H4 (cell line): ENCODE results near the gene SFMBT2. TPM values are rescaled to one million over a fixed set of nuclear protein-coding genes. Genes with fewer than 3 reads are reported as not detected.
"Not testable (repeated sequence)": the region's sequence is repeated elsewhere in the genome, so short reads cannot be mapped to it uniquely, and the experiment has no call there.

Experiments used
- DNase-seq: peaks from one replicate; pipeline ENCODE4 v3.0.0-alpha.2; 2015; ENCODE audit warnings: low spot score
- total RNA-seq: library from RNA; depleted of rRNA; stranded (reverse); fragments of >200 nt; shearing (Covaris generic); gene quantifications from 2 replicates; pipeline ENCODE4 v1.2.3, GENCODE V29; 2014

Gene SFMBT2
- total RNA-seq, 1 experiment from 2014 or later, result 0.85 TPM

- DNase-seq, result no peak
These were observed 185.7 kb downstream of the SFMBT2 start for GRCh38 chr10:7225133-7225532.

DNA sequence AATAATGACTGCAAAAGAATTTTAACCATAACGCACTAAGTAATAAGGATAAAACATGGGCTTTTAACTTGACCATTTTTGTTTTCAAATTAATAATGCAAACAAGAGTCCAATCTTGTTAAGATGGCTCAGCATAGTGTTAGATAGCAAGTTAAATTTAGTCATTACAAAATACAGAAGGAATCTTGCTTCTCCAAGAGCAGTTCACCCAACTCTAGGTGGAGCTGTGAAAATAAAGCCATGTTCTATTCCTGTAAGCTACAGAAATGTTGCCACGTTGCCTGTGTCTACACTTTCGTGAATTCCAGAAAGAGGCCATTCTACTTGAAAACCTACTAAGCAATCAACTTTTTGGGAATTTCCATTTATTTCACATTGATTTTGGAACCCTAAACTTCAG lies 191.9 kb downstream of the SFMBT2 start:
- DNase-seq, result no peak

DNA sequence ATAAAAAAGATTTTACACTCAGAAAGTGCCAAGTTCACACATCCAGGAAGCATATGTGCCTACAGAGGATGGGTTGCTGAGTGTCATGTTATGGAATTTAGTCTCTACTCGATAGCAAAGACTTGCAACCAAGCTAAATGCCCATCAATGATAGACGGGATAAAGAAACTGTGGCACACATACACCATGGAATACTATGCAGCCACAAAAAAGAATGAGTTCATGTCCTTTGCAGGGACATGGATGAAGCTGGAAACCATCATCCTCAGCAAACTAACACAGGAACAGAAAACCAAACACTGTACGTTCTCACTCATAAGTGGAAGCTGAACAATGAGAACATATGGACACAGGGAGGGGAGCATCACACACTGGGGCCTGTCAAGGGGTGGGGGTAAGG lies 198.1 kb downstream of the SFMBT2 start:
- DNase-seq, result not testable (repeated sequence)

DNA sequence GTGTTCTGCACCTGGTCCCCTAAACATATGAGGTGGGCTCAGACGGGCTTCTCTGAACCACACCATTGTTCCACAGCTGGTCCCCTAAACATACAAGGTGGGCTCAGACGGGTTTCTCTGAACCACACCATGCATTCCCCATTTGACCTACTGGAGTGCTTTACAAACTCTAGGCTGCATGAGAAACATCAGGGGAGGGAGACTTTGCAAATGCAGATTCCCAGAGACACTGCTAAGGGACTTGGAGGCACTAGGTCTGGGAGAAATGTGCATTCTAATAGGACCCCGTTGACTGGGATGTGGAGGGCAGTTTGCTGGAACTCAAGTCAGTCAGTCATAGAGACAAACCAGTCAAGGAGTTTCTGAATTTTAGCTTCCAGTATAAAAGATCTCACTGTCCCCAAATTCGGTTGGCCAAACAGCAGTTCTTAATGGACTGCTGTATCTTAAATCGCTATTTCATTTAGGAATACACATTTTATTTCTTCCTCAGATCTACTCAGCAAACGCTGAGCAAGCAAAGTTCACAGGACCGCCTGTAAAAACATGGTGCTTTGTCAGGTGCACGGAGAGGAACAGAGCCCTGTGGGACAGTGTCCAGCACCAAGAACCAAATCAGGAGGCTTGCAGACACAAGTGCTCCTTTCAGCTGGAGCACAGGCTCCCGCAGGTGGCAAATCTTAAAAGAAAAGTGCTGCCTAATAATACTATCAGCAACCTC lies 198.8 kb downstream of the SFMBT2 start:
- DNase-seq, result no peak

DNA sequence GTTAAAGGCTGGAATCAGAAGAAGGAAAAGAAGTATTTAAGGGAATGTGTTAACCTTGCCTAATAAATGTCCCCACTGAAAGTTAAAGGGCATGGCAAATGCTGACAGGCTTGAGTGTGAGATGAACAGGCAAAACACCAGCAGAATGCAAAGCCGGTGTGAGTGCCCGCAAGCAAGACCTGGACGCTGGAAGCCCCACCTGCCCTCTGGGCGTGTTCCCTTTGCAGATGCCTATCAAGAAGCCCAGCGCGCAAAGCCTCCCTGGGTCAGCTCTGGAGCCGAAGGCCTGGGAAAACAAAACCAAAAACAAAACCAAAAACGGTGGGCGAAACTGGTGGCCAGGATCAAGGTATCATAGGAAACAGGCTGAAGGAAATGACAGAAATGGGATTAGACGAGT lies 200.3 kb downstream of the SFMBT2 start:
- DNase-seq, result no peak

DNA sequence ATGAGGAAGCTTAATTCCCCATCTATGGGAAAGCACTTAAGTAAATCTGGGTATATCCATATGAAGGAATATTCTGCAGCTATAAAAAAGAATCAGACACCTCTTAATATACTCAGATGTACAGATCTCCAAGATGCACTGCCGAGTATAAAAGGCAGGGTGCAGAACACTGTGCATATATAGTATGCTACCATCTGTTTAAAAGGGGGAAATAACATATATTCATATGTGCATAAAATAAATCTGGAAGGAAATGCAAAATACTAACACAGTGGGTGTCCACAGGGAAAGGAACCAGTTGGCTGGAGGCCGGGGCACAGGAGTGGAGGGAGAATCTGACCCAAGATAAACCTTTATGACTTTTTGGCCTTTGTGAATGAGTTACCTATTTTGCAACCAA lies 201.4 kb downstream of the SFMBT2 start:
- no peak for DNase-seq

DNA sequence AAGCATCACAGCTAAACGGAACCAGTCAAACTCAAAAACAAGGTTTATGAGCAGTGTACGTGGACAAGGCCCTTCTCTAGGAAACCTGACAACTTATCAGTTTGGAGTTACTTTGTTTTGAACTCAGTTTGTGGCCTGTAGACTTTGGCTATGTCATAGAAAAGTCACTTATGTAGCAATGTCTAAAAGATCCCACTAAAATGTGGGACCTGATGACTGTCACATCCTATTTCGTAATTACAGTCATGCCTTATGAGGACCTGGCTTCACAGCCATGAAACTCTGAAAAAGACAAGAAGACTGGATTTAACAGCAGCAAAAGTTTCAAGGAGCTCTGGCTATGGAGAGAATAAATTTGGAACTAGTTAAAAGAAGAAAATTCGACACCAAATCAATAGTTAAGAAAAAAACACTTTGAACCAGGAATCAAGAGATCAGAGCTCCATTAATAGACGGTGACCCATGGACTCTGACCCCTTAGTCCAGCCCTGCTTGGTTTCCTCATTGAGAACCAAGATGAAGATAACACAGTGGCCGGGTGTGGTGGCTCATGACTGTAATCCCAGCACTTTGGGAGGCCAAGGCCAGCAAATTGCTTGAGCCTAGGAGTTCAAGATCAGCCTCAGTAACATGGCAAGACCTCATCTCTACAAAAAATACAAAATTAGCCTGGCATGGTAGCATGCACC lies 204.3 kb downstream of the SFMBT2 start:
- no peak for DNase-seq

GRCh38 chr10:7205656-7206055 lies 205.2 kb downstream of the SFMBT2 start:
- no peak for DNase-seq

- DNase-seq, result no peak
These were observed 208.0 kb downstream of the SFMBT2 start for GRCh38 chr10:7202793-7203355.

- peak; percentile 18 for DNase-seq
These were observed 211.6 kb downstream of the SFMBT2 start for GRCh38 chr10:7199152-7199760.

GRCh38 chr10:7196284-7196683 lies 214.6 kb downstream of the SFMBT2 start:
- DNase-seq, result no peak

DNA sequence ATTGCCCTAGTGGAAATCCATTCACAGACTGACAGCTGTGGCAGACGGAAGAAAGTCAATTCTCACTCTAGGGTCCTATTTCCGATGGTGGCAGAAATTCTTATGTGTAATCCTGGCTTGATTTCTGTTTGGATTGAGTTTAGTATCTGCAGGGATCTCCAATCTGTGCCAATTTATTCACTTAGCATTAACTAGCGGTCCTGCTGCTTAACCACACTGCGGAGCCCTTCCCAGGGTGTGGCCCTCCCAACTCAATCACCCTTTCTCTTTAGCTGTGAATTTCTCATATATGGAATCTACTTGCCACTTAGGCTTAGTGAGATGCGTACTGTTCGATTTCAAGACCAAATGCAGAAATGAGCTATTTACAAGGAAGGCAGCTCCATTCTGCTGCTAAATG lies 215.7 kb downstream of the SFMBT2 start:
- no peak for DNase-seq

DNA sequence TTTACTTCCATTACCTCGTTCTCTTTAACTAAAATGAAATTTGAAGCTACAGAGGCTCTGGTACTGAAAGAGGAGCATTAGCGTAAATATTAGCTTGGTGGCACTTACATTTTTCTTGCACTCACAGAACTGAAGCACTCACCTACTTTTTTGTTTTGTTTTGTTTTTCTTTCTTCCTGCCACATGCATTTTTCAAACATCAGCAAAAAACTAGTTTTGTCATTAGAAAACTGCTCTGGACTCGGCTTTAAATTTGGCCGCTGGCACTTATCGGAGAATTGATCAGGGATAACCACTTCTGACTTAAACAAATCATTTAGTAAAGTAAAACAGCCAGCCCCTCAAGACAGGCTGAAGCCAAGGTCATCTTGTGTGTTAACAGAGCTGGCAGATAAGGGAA lies 216.3 kb downstream of the SFMBT2 start:
- no peak for DNase-seq

DNA sequence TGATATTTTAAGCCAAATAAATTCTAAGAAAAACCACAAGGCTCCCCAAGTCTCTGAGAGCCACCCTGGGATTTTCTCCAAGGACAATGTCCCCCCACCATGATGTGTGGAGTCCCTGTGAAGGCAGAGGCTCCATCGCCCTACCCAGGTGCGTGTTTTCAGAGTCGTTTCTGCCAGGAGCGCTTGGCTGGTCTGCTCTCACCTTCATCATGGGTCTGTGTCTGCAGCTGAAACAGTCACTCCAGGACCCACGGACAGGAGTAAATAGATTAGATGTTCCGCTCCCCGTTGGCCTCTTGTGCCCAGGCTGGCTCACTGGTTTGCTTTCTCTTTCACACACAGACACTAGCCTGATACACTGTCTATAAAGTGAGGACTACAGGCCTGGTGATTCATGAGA lies 217.5 kb downstream of the SFMBT2 start:
- DNase-seq, result no peak

- no peak for DNase-seq
These were observed 217.9 kb downstream of the SFMBT2 start for GRCh38 chr10:7192831-7193361.

DNA sequence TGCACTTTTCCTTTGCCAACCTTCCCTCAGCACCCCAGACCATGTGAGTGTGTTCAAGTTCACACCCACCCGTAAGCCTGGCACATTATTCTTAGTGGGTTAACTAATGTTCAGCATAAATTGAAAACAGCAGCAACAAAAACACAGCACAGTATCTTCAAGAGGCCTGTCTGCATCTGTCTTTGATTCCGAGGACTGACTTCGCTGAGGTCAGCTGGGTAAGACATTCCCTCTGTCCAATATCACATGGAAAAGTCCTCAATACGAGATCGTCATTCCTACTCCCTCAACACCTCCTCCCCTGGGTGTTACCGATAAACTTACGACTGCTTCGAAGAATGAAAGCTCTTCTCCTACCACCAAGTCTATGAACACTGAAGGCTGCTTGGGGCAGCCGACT lies 218.8 kb downstream of the SFMBT2 start:
- no peak for DNase-seq

- not testable (repeated sequence) for DNase-seq
These were observed 220.1 kb downstream of the SFMBT2 start for GRCh38 chr10:7190772-7191171.

- no peak for DNase-seq
These were observed 220.9 kb downstream of the SFMBT2 start for GRCh38 chr10:7189909-7190308.

GRCh38 chr10:7188456-7189050 lies 222.3 kb downstream of the SFMBT2 start:
- no peak for DNase-seq

DNA sequence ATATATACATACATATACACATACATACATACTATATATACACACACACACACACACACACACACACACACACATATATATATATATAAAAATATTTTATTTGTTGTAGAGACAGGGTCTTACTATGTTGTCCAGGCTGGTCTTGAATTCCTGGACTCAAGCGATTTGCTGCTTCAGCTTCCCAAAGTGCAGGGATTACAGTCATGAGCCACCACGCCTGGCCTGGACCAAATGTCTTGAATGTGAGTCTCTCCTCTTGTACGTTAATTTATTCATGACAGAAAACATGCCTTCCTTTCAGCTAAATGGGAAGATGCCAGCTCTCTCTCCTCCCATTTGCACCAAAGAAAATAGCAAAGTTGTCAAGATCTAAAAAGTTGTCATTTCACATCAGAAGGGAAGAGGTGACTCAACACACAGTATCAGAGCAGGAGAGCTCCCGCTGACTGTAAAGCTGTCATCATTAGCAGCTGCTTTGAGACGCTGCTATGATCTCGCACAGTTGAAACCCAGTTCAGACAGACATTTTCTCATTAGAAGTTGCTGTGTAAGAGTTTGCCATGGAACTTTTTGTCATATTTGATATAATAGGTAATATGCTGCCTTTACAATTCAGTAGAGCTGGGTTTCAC lies 224.3 kb downstream of the SFMBT2 start:
- no peak for DNase-seq

DNA sequence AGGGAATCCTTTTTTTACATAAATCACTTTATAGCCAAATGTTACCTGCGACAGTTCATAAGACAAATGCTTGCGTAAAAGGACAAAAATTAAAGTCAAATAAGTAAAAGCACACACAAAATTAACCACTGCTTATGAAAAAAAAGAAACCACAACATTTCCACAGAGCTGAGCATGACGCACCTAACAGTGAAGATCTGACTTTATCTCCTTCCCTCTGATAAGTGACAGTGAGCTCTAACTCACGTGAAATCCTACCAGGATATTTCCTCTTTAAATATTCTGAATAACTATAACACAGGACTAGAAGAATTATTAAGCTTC lies 225.5 kb downstream of the SFMBT2 start:
- DNase-seq, result no peak
